GM13977 (cell line): Measurements from ENCODE around the gene C1orf115.

Source experiments
- DNase-seq: peaks from one replicate; pipeline ENCODE4 v3.0.0; 2012; ENCODE audit warnings: low spot score
- in situ Hi-C: fragments of 300-500 bp; cut with MboI; formaldehyde crosslinking; loops from one replicate; pipeline ENCODE4 v1.12.0; 2022; ENCODE audit warnings: low sequenced_read_pairs, low pct_unique_long_range_greater_than_20kb, mixed read lengths, inconsistent platforms; ENCODE audit not compliant: unreplicated experiment
- TF ChIP-seq, protein P1 (sequence below): IDR thresholded peaks from 2 replicates; pipeline ENCODE4 v1.5.1; 2012; ENCODE audit warnings: mild to moderate bottlenecking, control low read depth; ENCODE audit not compliant: insufficient read depth; ENCODE audit errors: extremely low read depth, missing control alignments

Gene C1orf115

DNA sequence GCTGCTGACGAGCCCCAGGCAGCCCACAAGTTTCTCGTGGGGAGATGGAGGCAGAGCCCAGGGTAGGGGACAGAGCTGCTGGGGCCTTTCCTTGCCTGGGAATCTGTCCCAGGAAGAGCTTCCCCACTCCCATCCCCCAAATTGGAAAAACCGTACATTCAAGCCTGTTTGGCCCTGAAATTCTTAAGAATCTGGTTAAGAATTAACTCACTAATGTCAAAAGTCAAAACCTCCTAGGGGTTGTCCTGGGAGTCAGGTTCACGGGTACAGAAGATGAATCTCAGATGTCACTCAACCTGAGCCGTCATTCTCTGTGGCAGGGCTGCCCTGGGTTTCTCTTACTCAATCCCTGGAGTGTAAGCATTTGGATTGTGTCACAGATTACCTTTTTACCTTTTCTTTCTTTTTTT lies 8.4 kb downstream of the C1orf115 start:
- in situ Hi-C loops = no loop called here
- DNase-seq = no peak
- TF ChIP-seq, protein P1, sequence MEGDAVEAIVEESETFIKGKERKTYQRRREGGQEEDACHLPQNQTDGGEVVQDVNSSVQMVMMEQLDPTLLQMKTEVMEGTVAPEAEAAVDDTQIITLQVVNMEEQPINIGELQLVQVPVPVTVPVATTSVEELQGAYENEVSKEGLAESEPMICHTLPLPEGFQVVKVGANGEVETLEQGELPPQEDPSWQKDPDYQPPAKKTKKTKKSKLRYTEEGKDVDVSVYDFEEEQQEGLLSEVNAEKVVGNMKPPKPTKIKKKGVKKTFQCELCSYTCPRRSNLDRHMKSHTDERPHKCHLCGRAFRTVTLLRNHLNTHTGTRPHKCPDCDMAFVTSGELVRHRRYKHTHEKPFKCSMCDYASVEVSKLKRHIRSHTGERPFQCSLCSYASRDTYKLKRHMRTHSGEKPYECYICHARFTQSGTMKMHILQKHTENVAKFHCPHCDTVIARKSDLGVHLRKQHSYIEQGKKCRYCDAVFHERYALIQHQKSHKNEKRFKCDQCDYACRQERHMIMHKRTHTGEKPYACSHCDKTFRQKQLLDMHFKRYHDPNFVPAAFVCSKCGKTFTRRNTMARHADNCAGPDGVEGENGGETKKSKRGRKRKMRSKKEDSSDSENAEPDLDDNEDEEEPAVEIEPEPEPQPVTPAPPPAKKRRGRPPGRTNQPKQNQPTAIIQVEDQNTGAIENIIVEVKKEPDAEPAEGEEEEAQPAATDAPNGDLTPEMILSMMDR = no peak

DNA sequence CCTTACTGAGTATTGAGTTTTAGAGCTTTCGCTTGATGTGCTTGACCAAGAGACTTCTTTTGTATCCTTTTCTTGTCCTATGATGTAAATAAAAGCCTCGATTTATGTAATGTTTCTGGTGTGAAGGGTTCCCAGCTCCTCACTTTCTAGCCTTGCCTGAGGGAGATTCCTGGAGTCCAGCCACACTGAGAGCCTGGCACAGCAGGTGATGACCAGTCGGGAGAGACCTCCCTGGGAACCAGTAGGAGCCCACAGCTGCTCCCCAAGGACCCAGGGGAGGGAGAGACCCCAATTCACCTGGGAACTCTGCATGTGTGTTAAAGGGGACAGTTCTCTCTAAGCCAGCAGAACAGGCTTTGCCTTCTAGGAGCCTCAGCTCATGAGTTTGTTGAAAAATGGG lies 8.9 kb downstream of the C1orf115 start:
- no peak for DNase-seq
- in situ Hi-C loops = no loop called here
- TF ChIP-seq, protein P1 = no peak

- DNase-seq = no peak
- TF ChIP-seq, protein P1 = no peak
- in situ Hi-C loops = no loop called here
Measured at GRCh38 chr1:220700556-220701179, 10.5 kb downstream of the C1orf115 start.

GRCh38 chr1:220701974-220702373 lies 11.8 kb downstream of the C1orf115 start:
- peak; percentile 43 for DNase-seq
- in situ Hi-C loops = no loop called here
- TF ChIP-seq, protein P1 = no peak

DNA sequence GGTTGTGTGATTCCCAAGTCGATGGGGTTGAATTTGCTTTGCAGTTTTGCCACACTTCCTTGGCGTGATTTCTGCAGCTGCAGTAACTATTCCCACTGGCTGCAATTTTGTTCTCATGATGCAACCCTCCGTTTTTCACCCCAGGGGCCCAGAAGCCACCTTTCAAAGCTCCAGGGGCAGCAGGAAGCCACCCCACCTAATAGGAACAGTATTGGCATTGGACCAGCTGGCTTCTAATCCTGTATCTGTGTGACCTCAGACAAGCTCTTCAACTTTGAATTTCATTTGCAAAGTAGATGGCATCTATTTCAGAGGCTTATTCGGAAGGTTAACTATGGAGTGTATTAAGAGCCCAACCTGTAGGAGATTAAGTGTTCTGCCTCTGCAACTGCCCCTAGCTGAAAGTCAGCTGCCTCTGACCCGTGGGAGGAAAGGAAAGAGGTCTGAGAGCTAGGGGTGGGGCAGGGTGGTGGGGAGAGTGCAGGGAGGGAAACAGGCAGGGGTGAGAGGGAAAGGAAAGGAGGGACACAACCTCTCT lies 12.6 kb downstream of the C1orf115 start:
- in situ Hi-C loops = no loop called here
- DNase-seq = no peak
- TF ChIP-seq, protein P1 = no peak

GRCh38 chr1:220703305-220703704 lies 13.1 kb downstream of the C1orf115 start:
- TF ChIP-seq, protein P1 = no peak
- in situ Hi-C loops = no loop called here
- no peak for DNase-seq
